Osteocyte (in vitro differentiated cells): ENCODE data around the gene C14orf180. TPM values are rescaled to one million over a fixed set of nuclear protein-coding genes. Genes with fewer than 3 reads are reported as not detected.

Experiments used
- DNase-seq: peaks from one replicate; pipeline ENCODE4 v3.0.0; 2021; ENCODE audit warnings: mixed read lengths; ENCODE audit not compliant: unreplicated experiment; ENCODE audit errors: extremely low spot score
- H3K27ac Mint-ChIP-seq: one replicate; pipeline ENCODE4 v1.8.0; 2021; ENCODE audit warnings: mild to moderate bottlenecking, mixed read lengths; ENCODE audit not compliant: unreplicated experiment
- H3K27me3 Mint-ChIP-seq: one replicate; pipeline ENCODE4 v1.8.0; 2021; ENCODE audit warnings: mixed read lengths; ENCODE audit not compliant: unreplicated experiment
- H3K36me3 Mint-ChIP-seq: one replicate; pipeline ENCODE4 v1.8.0; 2021; ENCODE audit warnings: mixed read lengths; ENCODE audit not compliant: unreplicated experiment
- H3K4me1 Mint-ChIP-seq: one replicate; pipeline ENCODE4 v1.8.0; 2021; ENCODE audit warnings: mixed read lengths; ENCODE audit not compliant: unreplicated experiment
- H3K4me3 Mint-ChIP-seq: one replicate; pipeline ENCODE4 v1.8.0; 2021; ENCODE audit warnings: mild to moderate bottlenecking, moderate library complexity, mixed read lengths; ENCODE audit not compliant: unreplicated experiment
- H3K9me3 Mint-ChIP-seq: one replicate; pipeline ENCODE4 v1.8.0; 2021; ENCODE audit warnings: mixed read lengths; ENCODE audit not compliant: unreplicated experiment
- CTCF ChIP-seq: fragments of 200-600 bp; sonication (generic); IDR thresholded peaks from 2 replicates; pipeline ENCODE4 v1.5.0; 2021; ENCODE audit warnings: antibody characterized with exemption, mild to moderate bottlenecking, moderate library complexity
- total RNA-seq: library from RNA; stranded (reverse); gene quantifications from 2 replicates; pipeline ENCODE4 v1.2.1, GENCODE V29; 2021

C14orf180 gene
- total RNA-seq, 1 donor from 2014 or later = not detected

DNA sequence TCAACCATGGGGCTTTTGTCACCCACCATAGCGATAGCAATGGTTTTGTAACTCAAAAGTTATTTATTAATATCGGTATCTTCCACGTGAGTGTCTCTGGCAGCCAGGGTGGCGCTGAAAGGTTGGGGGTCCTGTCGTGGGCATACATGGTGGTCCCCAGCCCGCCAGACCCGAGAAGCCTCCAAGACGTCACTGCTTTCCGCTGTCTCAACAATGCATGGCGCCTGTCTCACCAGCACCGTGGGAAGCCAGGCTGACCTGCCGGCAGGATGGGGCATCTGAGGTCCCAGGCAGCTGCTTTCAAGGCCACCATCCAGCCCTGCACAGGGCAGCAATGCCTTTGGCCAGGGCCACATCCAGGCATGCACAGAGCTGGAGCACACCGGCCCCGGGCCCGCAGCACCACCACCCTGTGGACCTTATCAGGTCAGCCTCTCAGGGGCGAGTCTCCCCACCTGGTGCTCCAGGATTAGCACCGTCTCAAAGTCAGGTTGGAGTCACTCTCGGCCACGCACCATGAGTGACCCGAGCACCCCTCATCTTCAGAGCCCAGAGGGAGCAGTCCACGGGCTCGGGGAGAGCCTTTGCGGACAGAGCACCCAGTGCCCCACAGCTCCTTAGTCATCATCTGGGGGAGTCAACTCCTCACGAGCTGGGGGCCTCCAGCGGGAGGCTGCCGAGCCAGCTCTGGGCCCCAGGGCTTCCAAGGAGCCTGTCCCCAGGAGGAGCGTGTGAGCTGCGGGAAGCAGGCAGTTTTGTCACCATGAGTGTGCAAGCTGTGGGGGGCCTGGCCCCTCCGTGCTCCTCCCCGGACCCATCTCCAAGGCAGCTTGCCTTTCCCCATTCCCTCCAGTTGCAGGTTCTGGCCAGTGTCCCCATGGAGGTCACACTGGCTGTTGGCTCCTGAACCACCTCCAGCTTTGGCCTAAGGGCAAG lies 14.6 kb upstream of the C14orf180 start:
- Mint-ChIP-seq H3K27me3 (peaks cover 13% of the 10 kb centered on the region), H3K4me3 (no peak overlapping the region), H3K27ac (no peak overlapping the region), H3K9me3 (no peaks in the 10 kb centered on the region), H3K36me3 (no peaks in the 10 kb centered on the region), H3K4me1 (peaks cover 2% of the 10 kb centered on the region)
- no peak for TF ChIP-seq CTCF
- DNase-seq = no peak

DNA sequence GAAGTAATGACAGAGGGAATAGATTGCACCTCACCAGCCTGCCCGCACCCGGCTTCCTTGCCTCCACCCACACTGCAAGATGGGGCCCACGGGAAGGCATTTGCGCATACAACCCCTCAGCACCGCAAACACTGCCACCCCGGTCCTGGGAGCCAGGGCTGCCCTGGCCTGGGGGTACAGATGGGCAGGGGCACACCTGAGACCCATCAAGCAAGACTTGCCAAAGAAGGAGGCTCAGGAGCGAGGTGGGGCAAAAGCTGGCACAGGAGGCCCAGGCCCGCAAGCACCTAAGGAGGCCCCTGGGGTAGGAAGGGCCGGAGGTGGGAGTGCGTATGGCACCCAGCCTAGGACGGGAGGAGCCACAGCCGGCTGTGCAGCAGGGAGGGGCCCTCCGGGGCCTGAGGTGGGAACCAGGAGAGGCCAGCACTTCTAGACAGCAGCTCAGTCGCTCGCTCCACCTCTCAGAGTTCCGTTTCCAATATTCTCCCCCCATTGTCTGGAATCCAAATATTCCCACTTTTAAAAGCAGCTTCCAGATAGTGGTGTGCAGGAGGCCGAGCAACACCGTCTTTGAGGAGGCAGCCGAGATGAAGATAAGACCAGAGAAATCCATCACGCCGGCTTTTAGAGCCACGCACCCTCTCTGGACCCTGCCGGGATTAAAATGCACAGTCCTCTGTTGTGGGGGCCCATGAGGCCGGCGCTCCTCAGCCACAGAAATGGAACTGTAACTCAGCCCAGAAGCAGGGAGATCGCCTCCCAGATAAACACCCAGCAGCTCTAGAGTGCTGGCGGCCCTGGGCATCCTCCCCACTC lies 12.2 kb upstream of the C14orf180 start:
- H3K4me3 Mint-ChIP-seq = no peak overlapping the region
- no peaks in the 10 kb centered on the region for H3K9me3 Mint-ChIP-seq
- no peak overlapping the region for H3K27ac Mint-ChIP-seq
- no peaks in the 10 kb centered on the region for H3K36me3 Mint-ChIP-seq
- no peak for TF ChIP-seq CTCF
- peaks cover 2% of the 10 kb centered on the region for H3K4me1 Mint-ChIP-seq
- no peak for DNase-seq
- H3K27me3 Mint-ChIP-seq = peaks cover 13% of the 10 kb centered on the region

DNA sequence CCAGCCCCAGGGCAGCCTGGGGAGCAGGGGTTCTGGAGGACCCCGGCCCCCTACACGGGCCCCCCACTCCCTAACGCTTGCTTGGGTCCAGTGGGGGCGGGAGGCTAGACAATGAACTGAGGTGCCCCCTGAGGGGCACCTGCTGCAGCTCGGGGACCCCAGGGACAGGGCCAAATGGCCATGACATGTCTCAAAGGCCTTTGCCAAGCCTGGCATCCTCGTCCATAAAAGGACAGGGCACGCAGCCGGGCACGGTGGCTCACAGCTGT lies 11.7 kb upstream of the C14orf180 start:
- TF ChIP-seq CTCF = no peak
- H3K9me3 Mint-ChIP-seq = no peaks in the 10 kb centered on the region

DNA sequence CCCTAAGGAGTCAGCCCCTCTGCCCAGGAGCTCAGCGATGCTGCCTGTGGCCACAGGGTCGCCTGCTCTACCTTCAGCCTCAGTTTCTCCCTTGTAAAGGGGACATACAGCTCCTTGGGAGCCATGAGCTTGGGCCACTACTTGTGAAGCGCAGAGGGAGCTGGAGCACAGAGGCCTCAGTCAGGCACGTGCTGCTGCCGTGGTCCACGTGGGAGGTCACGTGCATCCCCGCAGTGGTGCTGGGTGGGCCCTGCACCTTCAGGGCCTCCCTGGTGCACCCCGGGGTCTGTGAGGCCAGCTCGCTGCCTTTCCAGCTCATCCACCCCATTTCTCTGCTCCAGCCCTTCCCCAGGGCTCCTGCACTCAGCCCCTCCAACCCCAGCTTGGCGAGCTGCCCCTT lies 10.9 kb upstream of the C14orf180 start:
- Mint-ChIP-seq H3K9me3 (no peaks in the 10 kb centered on the region), H3K27me3 (peaks cover 13% of the 10 kb centered on the region), H3K27ac (no peak overlapping the region), H3K4me1 (peaks cover 2% of the 10 kb centered on the region), H3K36me3 (no peaks in the 10 kb centered on the region), H3K4me3 (no peak overlapping the region)
- no peak for DNase-seq
- TF ChIP-seq CTCF = no peak

More for the DNA sequence above, 11.7 kb upstream of the C14orf180 start:
- no peaks in the 10 kb centered on the region for H3K36me3 Mint-ChIP-seq
- peaks cover 2% of the 10 kb centered on the region for H3K4me1 Mint-ChIP-seq
- DNase-seq = no peak
- H3K27me3 Mint-ChIP-seq = peaks cover 13% of the 10 kb centered on the region
- H3K4me3 Mint-ChIP-seq = no peak overlapping the region
- no peak overlapping the region for H3K27ac Mint-ChIP-seq

GRCh38 chr14:104569435-104569834 lies 10.1 kb upstream of the C14orf180 start:
- H3K4me1 Mint-ChIP-seq = no peaks in the 10 kb centered on the region
- no peak for DNase-seq
- H3K27ac Mint-ChIP-seq = no peak overlapping the region
- TF ChIP-seq CTCF = no peak
- no peaks in the 10 kb centered on the region for H3K36me3 Mint-ChIP-seq
- H3K9me3 Mint-ChIP-seq = no peaks in the 10 kb centered on the region
- H3K27me3 Mint-ChIP-seq = peaks cover 8% of the 10 kb centered on the region
- H3K4me3 Mint-ChIP-seq = no peak overlapping the region
